A549 (cell line): Measurements from ENCODE around the gene FAM13A.

Experiments
- CBX2 ChIP-seq: fragments of 200-600 bp; sonication (generic); IDR thresholded peaks from 2 replicates; pipeline ENCODE4 v1.6.1; 2016; ENCODE audit warnings: low read depth, mild to moderate bottlenecking, borderline replicate concordance
- CHD2 ChIP-seq: fragments of 150-350 bp; IDR thresholded peaks from 2 replicates; pipeline ENCODE4 v1.6.1; 2014; ENCODE audit warnings: low read length; ENCODE audit not compliant: partially characterized antibody
- E2F6 ChIP-seq: IDR thresholded peaks from 2 replicates; pipeline ENCODE4 v1.6.1; 2012; ENCODE audit warnings: low read depth, borderline replicate concordance
- HEYL ChIP-seq: fragments of 250-450 bp; sonication (Bioruptor Pico); IDR thresholded peaks from 2 replicates; pipeline ENCODE4 v1.8.0; 2021; ENCODE audit warnings: mild to moderate bottlenecking, moderate library complexity
- HMGXB4 ChIP-seq: fragments of 250-450 bp; sonication (Bioruptor Pico); IDR thresholded peaks from 2 replicates; pipeline ENCODE4 v1.5.0; 2021; ENCODE audit warnings: mild to moderate bottlenecking, moderate library complexity, borderline replicate concordance
- JUNB ChIP-seq: fragments of >200 bp; sonication (Bioruptor Twin); formaldehyde crosslinking; IDR thresholded peaks from 2 replicates; pipeline ENCODE4 v1.6.1; 2016
- MAFK ChIP-seq: fragments of 450-650 bp; IDR thresholded peaks from 2 replicates; pipeline ENCODE4 v1.6.1; 2014; ENCODE audit not compliant: partially characterized antibody
- MAX ChIP-seq: IDR thresholded peaks from 2 replicates; pipeline ENCODE4 v1.6.1; 2012
- PHF8 ChIP-seq: fragments of 200-600 bp; sonication (generic); IDR thresholded peaks from 2 replicates; pipeline ENCODE4 v1.6.1; 2016; ENCODE audit warnings: low read depth, mild to moderate bottlenecking, antibody characterized with exemption, moderate library complexity, borderline replicate concordance
- TP53 ChIP-seq: fragments of 250-450 bp; sonication (Bioruptor Pico); IDR thresholded peaks from 2 replicates; pipeline ENCODE4 v1.5.0; 2021; ENCODE audit warnings: mild to moderate bottlenecking, moderate library complexity
- ZFP36 ChIP-seq: fragments of 450-650 bp; IDR thresholded peaks from 2 replicates; pipeline ENCODE4 v1.6.1; 2014; ENCODE audit warnings: borderline replicate concordance; ENCODE audit not compliant: partially characterized antibody
- TF ChIP-seq, protein P1 (sequence below): fragments of >200 bp; sonication (Bioruptor Twin); formaldehyde crosslinking; IDR thresholded peaks from 3 replicates; pipeline ENCODE4 v1.5.1; 2016

DNA sequence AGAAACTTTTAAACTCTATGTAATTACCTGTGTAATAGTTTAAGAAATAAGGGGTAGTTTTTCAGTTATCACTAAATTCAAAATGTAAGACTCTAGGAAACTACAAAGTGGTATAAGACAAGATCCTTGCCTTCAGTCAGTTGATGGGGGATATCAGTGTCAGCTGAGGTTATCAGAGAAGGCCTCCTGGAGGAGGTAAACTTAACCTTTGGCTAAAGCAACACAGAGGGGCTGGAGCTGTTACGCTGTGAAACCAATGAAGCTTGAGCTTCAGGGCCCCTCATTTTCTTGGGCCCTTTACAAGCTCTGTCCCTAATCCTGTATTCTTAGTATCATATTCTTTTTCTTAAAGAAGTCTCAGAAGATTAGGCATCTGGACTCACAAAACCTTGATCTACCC, 35.9 kb downstream of the FAM13A start:
- TF ChIP-seq HEYL = no peak
- TF ChIP-seq ZFP36 = no peak
- TF ChIP-seq, protein P1, sequence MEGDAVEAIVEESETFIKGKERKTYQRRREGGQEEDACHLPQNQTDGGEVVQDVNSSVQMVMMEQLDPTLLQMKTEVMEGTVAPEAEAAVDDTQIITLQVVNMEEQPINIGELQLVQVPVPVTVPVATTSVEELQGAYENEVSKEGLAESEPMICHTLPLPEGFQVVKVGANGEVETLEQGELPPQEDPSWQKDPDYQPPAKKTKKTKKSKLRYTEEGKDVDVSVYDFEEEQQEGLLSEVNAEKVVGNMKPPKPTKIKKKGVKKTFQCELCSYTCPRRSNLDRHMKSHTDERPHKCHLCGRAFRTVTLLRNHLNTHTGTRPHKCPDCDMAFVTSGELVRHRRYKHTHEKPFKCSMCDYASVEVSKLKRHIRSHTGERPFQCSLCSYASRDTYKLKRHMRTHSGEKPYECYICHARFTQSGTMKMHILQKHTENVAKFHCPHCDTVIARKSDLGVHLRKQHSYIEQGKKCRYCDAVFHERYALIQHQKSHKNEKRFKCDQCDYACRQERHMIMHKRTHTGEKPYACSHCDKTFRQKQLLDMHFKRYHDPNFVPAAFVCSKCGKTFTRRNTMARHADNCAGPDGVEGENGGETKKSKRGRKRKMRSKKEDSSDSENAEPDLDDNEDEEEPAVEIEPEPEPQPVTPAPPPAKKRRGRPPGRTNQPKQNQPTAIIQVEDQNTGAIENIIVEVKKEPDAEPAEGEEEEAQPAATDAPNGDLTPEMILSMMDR = no peak
- TF ChIP-seq CHD2 = no peak
- no peak for TF ChIP-seq HMGXB4 (CRISPR knock-in tag)
- TF ChIP-seq CBX2 = no peak
- no peak for TF ChIP-seq PHF8
- TF ChIP-seq JUNB = no peak
- no peak for TF ChIP-seq TP53 (CRISPR knock-in tag)
- TF ChIP-seq MAX = no peak
- TF ChIP-seq MAFK = no peak
- TF ChIP-seq E2F6 = no peak
